ENCODE results near the gene LMBRD1. TPM values are rescaled to one million over a fixed set of nuclear protein-coding genes. Genes with fewer than 3 reads are reported as not detected.

Gene LMBRD1
- total and polyA plus RNA-seq, 2 of the 4 experiments (the other 2 are of a cell fraction): 3.9 to 8.7 TPM

DNA sequence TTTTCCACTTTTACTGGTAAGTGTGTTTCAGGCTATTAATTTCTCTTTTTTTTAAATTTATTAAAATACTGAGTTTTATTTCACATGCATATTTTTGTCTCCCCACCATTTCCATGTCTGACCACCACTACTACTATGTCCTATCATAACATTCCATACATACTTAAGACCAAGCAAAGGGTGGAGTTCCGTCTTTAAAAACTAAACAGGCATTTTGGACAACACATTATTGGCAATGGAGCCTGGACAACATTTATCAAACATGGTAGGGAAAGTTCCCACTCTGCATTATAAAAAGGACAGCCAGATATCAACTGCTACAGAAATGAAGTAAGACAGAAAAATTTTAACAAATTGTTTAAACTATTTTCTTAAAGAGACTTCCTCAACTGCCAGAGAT, 91.9 kb downstream of the LMBRD1 start:
- Histone ChIP-seq H3K9me3 (ENCODE audit: control insufficient read depth, insufficient read depth, low read length) (no peaks in the 10 kb centered on the region), H3K27ac (ENCODE audit: insufficient read depth, low read length) (no peak overlapping the region), H3K23ac (ENCODE audit: low read depth, low read length) (no peak overlapping the region), H2BK20ac (ENCODE audit: low read depth, low read length) (no peak overlapping the region), H2BK120ac (ENCODE audit: low read depth, low read length) (no peak overlapping the region), H2BK5ac (ENCODE audit: low read depth, low read length, poor library complexity, severe bottlenecking) (no peak overlapping the region), H3K18ac (ENCODE audit: low read depth, low read length) (no peak overlapping the region), H3K14ac (replicated peaks; ENCODE audit: low read depth, low read length) (no peak overlapping the region), H3K79me1 (ENCODE audit: low read depth in 1 of 2, low read length in 2 of 2) (no peaks in the 10 kb centered on the region), H3K9ac (ENCODE audit: low read depth, low read length) (no peak overlapping the region), H4K91ac (ENCODE audit: insufficient read depth, low read depth, low read length) (no peak overlapping the region), H4K5ac (ENCODE audit: low read depth, low read length) (no peak overlapping the region), H3K4me2 (ENCODE audit: low read depth, low read length) (no peak overlapping the region), H3K9me1 (ENCODE audit: insufficient read depth, low read length) (no peaks in the 10 kb centered on the region), H4K20me1 (ENCODE audit: insufficient read depth, low read length) (no peaks in the 10 kb centered on the region), H2AK5ac (ENCODE audit: low read depth, low read length) (no peak overlapping the region), H2AFZ (replicated peaks; ENCODE audit: low read length, poor library complexity) (no peak overlapping the region), H3K4me1 (ENCODE audit: control insufficient read depth, insufficient read depth, low read length) (no peaks in the 10 kb centered on the region), H3K56ac (ENCODE audit: extremely low read depth, insufficient read depth, low read length) (no peak overlapping the region), H3K27me3 (ENCODE audit: control insufficient read depth, insufficient read depth, low read length) (no peaks in the 10 kb centered on the region), H3K36me3 (ENCODE audit: control insufficient read depth, insufficient read depth, low read length) (0 out of 2 replicates have a peak, but pooled peaks cover 1% of the 10 kb centered on the region), H2AK9ac (replicated peaks; ENCODE audit: low read depth, low read length, poor library complexity) (no peak overlapping the region), H3K4me3 (ENCODE audit: insufficient read depth, low read depth, low read length) (no peak overlapping the region), H2BK15ac (ENCODE audit: low read depth, low read length) (no peak overlapping the region), H3K4ac (ENCODE audit: low read depth, low read length) (no peak overlapping the region), H4K8ac (ENCODE audit: low read depth in 2 of 2, low read length in 2 of 2) (no peak overlapping the region)
- DNase-seq (no peak), ATAC-seq (ENCODE audit: low read depth) (no peak)
- in situ Hi-C loops (cut with MboI; ENCODE audit: low sequenced_read_pairs) (no loop called here), dilution Hi-C loops (cut with HindIII; ENCODE audit: low sequenced_read_pairs, unreplicated experiment) (no loop called here), intact Hi-C loops (cut with micrococcal nuclease) (no loop called here)
- BruUV-seq (replicated peaks): no TSS peak
- TF ChIP-seq MAFK (IDR thresholded peaks at IDR 0.05; ENCODE audit: low read depth, low read length): no peak
- no peak for TF ChIP-seq FOS (IDR thresholded peaks at IDR 0.05; ENCODE audit: low read depth, low read length)
- no peak for TF ChIP-seq CEBPB (IDR thresholded peaks at IDR 0.05; ENCODE audit: low read depth, low read length)
- no peak for TF ChIP-seq RAD21 (IDR thresholded peaks at IDR 0.05; ENCODE audit: low read length)
- no peak for TF ChIP-seq MXI1 (IDR thresholded peaks at IDR 0.05; ENCODE audit: borderline replicate concordance, low read depth, low read length)
- CTCF ChIA-PET: no interaction called here
- POLR2A ChIA-PET (ENCODE audit: unreplicated experiment): no interaction called here
- no CpG with 5 or more reads among the region's 1 CpG for WGBS, 2 experiments (ENCODE audit: extremely low coverage in 2 of 2, insufficient read length in 1 of 2)
